ENCODE results near the gene KIF4B.

GRCh38 chr5:155001523-155001922 lies 12.0 kb upstream of the KIF4B start:
- TF ChIP-seq CREB1 (IDR thresholded peaks at IDR 0.05) (no peak), BCL11A (IDR thresholded peaks at IDR 0.05; ENCODE audit: low read depth in 2 of 2, low read length in 2 of 2) (no peak), EP300 (IDR thresholded peaks at IDR 0.05; ENCODE audit: borderline replicate concordance in 1 of 2, low read depth in 2 of 2, low read length in 2 of 2) (no peak), POLR2AphosphoS5 (IDR thresholded peaks at IDR 0.05; ENCODE audit: low read depth, low read length) (no peak), HDAC2 (IDR thresholded peaks at IDR 0.05; ENCODE audit: borderline replicate concordance in 1 of 2, low read depth in 2 of 2, low read length in 2 of 2) (no peak), POLR2A (IDR thresholded peaks at IDR 0.05; ENCODE audit: control extremely low read depth in 1 of 2, low read depth in 2 of 2, low read length in 2 of 2) (no peak), CHD2 (IDR thresholded peaks at IDR 0.05; ENCODE audit: low read length) (no peak), YY1 (IDR thresholded peaks at IDR 0.05; ENCODE audit: low read depth, low read length) (no peak)

Measured in H1 (cell line).